Measurements from ENCODE around the gene COL4A1.

Gene COL4A1

DNA sequence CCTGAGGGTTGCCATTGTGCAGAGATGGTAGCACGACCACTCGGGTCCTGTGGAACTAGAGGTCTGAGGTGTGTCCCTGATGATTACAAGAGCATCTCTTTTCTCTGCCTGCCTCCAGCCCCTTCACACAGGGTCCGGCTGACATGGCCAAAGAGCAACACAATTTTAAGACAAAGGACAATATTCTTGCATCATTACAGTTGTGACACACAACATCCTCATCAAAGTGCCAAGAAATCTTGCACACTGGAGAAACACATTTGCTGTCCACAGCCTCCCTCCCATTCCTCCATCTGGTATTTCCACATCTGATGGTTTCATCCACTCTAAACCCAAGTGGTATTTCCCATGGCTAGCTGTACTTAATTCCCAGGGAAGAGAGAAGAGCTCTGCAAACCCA is 12.8 kb downstream of the COL4A1 start:
- no peak for DNase-seq

DNA sequence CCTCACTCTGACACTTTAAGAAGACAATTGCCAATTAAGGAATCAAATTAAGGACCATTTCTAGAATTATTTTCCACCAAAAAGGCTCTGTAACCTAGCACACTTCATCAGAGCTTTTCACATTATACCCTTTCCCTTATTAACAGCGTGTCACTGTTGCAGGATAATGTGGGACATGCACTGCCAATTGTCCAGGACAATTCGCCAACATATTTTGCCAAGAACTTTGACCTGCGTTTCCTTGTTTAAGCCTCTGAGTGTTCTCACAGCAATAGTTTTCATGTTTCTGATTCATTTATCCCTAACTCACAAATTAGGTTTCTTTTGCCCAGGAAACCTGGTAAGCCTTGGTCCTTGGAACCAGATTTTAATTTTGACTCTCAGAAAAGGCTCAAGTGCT is 13.3 kb downstream of the COL4A1 start:
- DNase-seq = no peak

DNA sequence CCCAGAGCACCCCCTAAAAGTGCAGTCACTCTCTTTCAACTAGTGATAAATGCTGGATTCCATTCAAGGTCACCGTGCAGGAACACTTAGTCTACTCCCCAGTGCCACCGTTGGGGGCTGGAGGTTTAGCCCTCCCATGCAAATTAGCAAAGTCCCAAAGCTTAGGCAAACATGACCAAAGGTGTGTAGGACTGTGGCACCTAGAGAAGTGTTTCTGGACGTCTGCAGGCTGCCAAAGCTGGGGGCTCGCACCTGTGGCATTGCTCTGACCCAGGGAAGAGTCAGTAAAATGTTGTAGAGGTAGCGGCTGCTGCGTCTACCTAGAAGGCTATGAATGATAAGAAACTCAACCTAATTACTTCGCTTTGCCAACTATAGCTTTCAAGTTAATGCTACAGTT is 13.9 kb downstream of the COL4A1 start:
- no peak for DNase-seq

DNA sequence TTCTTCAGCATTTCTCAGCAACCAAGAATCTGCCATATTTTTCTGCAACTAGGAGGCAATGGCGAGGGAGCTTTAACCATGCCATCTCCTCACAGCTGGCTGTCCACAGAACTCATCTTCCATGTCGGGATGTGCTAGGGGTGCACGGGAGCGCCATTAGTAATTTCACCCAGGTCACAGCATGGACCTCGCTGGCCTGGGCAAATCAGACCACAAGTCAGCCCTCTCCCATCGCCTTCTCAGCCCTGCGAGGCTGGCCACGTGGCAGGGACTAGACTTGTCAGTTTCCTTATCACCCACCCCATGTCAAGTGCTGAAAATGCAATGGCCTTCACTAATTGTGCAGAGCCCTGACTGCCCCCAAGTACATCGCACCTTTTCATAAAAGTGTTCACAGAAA is 15.7 kb downstream of the COL4A1 start:
- no peak for DNase-seq

GRCh38 chr13:110290826-110291225 is 16.1 kb downstream of the COL4A1 start:
- no peak for DNase-seq

GRCh38 chr13:110290153-110290552 is 16.8 kb downstream of the COL4A1 start:
- no peak for DNase-seq

DNA sequence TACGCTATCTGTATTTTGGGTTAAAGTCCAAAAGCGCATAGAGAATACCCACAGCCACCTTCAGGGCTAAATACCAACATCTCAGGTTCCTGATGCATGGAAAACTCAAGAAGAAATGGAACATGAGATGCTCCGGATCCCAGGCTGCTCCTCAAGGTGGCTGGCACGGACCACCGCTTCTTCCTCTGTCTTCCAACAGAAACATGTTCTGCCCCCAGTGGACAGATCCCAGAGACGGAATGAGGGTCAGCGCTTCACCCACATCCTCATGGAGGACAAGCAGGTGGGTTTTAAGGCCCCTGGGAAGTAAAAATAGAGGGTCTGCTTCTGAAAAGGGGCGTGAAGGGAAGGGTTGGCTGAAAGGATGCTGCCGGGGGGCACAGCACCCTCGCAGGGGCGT is 17.3 kb downstream of the COL4A1 start:
- no peak for DNase-seq

DNA sequence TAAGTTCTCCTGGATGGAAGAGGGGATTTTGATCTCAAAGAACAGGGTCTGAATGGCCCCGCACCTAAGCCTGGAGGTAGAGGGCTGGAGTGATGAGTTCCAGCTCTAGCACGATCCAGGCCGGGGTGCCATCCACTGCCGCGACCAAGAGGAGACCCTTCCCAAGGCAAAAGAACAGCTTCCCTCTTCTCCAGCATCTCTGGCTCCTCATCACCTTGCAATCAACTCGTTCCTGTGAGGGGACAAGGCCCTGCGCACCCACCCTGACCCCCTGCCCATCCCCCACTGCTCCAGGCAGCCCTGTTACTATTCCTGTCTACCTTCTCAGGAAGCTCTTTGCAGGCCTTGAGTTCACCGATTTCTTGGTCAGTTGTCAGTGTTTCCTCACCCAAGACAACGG is 17.8 kb downstream of the COL4A1 start:
- no peak for DNase-seq

GRCh38 chr13:110286833-110287819 is 19.8 kb downstream of the COL4A1 start:
- no peak for DNase-seq

- DNase-seq = no peak
Observed at GRCh38 chr13:110285991-110286832, 20.7 kb downstream of the COL4A1 start.

GRCh38 chr13:110284779-110285484 is 22.0 kb downstream of the COL4A1 start:
- no peak for DNase-seq

- no peak for DNase-seq
Observed at GRCh38 chr13:110283736-110284517, 23.0 kb downstream of the COL4A1 start.

DNA sequence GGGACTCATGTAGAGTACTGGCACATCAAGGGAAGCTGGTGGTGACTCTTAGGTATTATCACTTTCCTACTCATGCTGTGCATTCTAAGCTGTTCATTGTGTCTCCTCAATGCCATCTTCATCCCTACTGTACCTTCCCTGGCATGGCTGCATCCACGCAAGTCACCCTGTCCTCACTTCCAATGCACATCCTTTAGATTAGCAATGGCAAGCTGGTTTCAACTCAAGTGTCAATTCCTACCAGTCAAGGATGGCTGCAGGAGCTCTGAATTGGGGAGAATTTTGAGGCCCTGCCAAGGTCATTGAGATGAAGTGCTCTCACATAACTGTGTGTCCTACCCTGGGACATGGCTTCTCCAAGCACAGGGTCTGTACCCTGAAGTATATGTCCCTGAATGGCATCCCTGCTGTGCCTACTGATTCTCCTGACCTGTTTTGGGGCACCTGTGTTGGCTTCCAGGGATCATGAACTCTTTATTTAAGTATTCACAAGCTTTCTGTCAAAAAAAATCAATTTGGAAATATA is 24.6 kb downstream of the COL4A1 start:
- DNase-seq = no peak

DNA sequence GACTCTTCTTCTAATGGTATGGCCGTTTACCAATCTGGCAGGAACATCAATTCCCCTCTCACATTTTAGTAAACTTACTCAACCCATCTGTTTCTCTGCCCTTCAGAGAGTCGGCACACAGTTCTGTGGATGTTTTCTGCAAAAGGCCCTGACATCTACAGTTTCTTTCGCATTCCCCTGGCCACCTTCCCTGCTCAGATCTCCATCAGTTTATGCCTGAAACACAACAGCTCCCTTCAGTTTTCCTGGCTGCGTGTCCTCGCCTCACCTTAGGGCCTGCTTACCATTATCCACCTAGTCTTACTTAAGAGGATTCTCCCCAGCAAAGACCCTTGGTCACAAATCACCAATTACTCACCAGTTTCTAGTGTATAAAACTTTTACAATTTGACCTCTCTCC is 25.2 kb downstream of the COL4A1 start:
- DNase-seq = no peak

GRCh38 chr13:110280985-110281688 is 25.8 kb downstream of the COL4A1 start:
- no peak for DNase-seq

DNA sequence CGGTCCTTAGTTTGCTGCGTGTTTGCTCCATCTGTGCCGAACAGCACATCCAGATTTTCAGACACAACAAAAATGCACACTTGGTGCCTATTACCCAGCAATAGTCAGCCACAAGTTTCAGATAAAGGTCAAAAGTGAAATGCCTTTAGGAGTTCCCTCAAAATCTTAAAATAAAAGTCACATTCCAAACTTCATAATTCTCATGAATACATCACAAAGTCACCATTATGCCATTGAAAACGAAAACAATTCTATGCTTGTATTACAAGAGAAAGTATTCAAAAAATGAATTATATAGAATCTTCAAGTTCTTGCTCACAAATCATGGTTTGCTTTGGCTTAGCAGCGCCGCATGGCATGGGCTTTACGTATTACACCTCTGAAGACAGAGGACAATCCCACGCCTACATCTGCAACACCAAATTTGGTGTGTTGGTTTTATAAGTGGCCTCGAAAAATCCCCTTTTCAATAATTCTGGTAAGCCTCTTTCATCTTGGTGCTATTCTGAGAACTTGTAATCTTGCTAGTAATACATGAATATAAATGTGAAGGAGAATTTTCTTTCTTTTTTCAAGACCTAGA is 26.6 kb downstream of the COL4A1 start:
- no peak for DNase-seq

GRCh38 chr13:110279684-110280083 is 27.3 kb downstream of the COL4A1 start:
- DNase-seq = no peak

- DNase-seq = no peak
Observed at GRCh38 chr13:110278859-110279258, 28.1 kb downstream of the COL4A1 start.

DNA sequence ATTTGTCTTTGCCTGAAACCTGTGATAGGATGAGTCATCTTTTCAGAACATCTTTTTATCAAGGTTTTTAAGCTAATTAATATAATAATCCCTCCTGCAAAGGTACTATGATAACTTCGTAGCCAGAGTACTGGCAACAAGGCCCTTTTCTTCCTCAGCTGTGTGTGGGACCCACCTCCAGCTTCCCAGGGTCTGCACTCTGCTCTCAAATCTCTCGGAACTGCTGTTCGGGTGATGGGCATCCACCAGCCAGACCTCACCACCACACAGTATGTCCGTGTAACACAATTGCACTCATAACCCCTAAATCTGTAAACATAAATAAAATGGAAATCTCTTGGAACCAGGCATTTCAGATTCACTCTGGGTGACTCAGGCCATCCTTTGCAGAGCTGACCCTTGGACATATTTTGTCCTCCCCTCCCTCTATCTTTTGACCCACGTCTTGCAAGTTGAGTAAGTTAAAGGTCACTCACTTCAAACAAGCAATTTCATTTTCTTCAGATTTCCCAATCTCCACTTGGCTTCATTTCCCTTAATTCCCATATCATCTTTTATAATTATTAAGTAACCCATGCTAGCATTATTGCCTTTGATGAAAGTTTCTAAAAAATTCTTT is 29.5 kb downstream of the COL4A1 start:
- DNase-seq = no peak

All from anterior cingulate cortex (tissue), 58 donors.